ENCODE data around the gene CEACAM19.

The CEACAM19 gene

DNA sequence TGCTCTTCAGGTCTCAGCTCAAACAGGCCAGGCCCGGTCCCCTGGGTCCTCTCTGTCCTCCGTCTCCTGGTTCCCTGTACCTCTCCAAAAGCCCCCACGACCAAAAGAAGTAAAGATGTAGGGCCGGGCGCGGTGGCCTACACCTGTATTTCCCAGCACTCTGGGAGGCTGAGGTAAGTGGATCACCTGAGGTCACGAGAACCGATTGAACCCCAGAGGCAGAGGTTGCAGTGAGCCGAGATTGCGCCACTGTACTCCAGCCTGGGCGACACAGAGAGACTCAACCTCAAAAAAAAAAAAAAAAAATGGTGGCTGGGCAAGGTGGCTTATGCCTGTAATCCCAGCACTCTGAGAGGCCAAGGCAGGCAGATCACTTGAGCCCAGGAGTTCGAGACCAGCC is 55.2 kb downstream of the CEACAM19 start:
- Mint-ChIP-seq H3K27ac (ENCODE audit: low read depth) (peak overlapping the region; percentile 74), H3K4me3 (no peak overlapping the region), H3K4me1 (peaks cover 20% of the 10 kb centered on the region), H3K36me3 (ENCODE audit: insufficient read depth) (peaks cover 7% of the 10 kb centered on the region), H3K9me3 (no peaks in the 10 kb centered on the region), H3K27me3 (peaks cover 15% of the 10 kb centered on the region)
- DNase-seq (ENCODE audit: low spot score in 2 of 2): no peak
- ATAC-seq (replicated peaks; ENCODE audit: extremely low read depth, poor library complexity, severe bottlenecking): no peak

DNA sequence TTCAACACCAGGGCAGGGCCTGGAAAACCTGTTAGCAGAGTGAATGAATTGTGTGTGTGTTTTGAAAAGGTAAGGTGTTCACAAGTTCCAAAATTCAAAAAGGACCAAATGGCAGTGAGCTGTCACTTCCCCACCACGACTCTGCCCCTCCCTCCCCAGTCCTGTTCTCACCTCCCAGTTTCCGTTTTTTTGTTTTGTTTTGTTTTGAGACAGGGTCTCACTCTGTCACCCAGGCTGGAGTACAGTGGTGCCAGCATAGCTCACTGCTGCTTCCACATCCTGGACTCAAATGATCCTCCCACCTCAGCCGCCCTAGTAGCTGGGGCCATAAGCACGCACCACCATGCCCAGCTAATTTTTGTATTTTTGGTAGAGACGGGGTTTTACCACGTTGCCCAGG is 56.9 kb downstream of the CEACAM19 start:
- ATAC-seq (replicated peaks; ENCODE audit: extremely low read depth, poor library complexity, severe bottlenecking): no peak
- no peak overlapping the region for H3K27ac Mint-ChIP-seq (ENCODE audit: low read depth)

DNA sequence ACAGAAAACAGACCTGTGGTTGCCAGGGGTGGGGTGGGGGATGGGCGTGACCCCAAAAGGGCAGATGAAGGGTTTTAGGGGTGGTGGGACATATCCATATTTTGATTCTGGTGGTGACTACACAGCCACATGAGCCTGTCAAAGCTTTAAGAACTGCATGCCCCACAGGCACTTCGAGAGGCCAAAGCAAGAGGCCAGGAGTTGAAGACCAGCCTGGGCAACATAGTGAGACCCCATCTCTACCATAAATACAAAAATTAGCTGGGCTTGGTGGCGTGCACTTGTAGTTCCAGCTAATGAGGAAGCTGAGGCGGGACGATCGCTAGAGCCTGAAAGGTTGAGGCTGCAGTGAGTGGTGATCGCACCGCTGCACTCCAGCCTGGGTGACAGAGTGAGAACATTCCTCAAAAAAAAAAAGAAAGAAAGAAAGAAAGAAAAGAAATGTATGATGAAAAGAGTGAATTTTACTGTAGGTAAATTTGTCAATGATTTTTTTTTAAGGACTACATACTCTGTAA is 58.3 kb downstream of the CEACAM19 start:
- H3K4me1 Mint-ChIP-seq: no peaks in the 10 kb centered on the region
- no peaks in the 10 kb centered on the region for H3K9me3 Mint-ChIP-seq
- no peak overlapping the region for H3K27ac Mint-ChIP-seq (ENCODE audit: low read depth)
- H3K4me3 Mint-ChIP-seq: no peak overlapping the region
- no peaks in the 10 kb centered on the region for H3K27me3 Mint-ChIP-seq
- DNase-seq (ENCODE audit: low spot score in 2 of 2) (no peak), ATAC-seq (replicated peaks; ENCODE audit: extremely low read depth, poor library complexity, severe bottlenecking) (no peak)
- peaks cover 3% of the 10 kb centered on the region for H3K36me3 Mint-ChIP-seq (ENCODE audit: insufficient read depth)

More for the DNA sequence above, 56.9 kb downstream of the CEACAM19 start:
- Mint-ChIP-seq H3K4me3 (no peak overlapping the region), H3K27me3 (no peaks in the 10 kb centered on the region), H3K4me1 (peaks cover 13% of the 10 kb centered on the region), H3K36me3 (ENCODE audit: insufficient read depth) (peaks cover 6% of the 10 kb centered on the region), H3K9me3 (no peaks in the 10 kb centered on the region)
- no peak for DNase-seq (ENCODE audit: low spot score in 2 of 2)

DNA sequence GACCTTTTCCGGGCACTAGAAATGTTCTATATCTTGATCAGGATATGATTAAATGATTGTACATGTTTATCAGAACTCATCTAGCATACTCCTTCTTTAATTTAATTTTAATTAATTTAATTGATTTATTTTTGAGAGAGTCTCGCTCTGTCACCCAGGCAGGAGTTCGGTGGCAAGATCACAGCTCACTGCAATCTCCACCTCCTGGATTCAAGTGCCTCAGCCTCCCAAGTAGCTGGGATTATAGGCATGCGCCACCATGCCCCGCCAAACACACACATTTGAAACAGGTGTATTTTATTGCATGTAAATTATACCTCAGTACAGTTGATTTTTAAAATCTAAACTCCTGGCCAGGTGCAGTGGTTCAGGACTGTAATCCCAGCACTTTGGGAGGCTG is 59.8 kb downstream of the CEACAM19 start:
- Mint-ChIP-seq H3K36me3 (ENCODE audit: insufficient read depth) (peaks cover 1% of the 10 kb centered on the region), H3K9me3 (no peaks in the 10 kb centered on the region), H3K27ac (ENCODE audit: low read depth) (no peak overlapping the region), H3K4me1 (no peaks in the 10 kb centered on the region), H3K27me3 (no peaks in the 10 kb centered on the region), H3K4me3 (no peak overlapping the region)
- DNase-seq (ENCODE audit: low spot score in 2 of 2) (no peak), ATAC-seq (replicated peaks; ENCODE audit: extremely low read depth, poor library complexity, severe bottlenecking) (no peak)

DNA sequence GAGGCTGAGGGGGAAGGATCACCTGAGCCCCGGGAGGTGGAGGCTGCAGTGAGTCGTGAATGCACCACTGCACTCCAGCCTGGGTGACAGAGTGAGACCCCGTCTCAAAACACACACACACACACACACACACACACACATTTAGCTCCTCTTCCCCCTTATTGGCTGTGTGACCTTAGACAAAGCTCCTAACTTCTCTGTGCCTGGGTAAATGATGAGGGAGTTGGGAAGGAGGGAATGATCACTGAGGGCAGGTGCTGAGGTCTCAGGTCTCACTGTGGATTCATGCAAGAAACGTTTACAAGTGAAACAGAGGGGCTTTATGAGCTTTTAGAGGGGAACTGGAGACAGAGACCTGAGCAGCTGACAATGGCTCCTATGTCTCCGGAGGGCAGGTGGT is 60.3 kb downstream of the CEACAM19 start:
- H3K4me3 Mint-ChIP-seq: no peak overlapping the region
- H3K27me3 Mint-ChIP-seq: no peaks in the 10 kb centered on the region
- no peaks in the 10 kb centered on the region for H3K4me1 Mint-ChIP-seq
- DNase-seq (ENCODE audit: low spot score in 2 of 2) (no peak), ATAC-seq (replicated peaks; ENCODE audit: extremely low read depth, poor library complexity, severe bottlenecking) (no peak)
- no peak overlapping the region for H3K27ac Mint-ChIP-seq (ENCODE audit: low read depth)
- H3K36me3 Mint-ChIP-seq (ENCODE audit: insufficient read depth): peaks cover 1% of the 10 kb centered on the region
- no peaks in the 10 kb centered on the region for H3K9me3 Mint-ChIP-seq

DNA sequence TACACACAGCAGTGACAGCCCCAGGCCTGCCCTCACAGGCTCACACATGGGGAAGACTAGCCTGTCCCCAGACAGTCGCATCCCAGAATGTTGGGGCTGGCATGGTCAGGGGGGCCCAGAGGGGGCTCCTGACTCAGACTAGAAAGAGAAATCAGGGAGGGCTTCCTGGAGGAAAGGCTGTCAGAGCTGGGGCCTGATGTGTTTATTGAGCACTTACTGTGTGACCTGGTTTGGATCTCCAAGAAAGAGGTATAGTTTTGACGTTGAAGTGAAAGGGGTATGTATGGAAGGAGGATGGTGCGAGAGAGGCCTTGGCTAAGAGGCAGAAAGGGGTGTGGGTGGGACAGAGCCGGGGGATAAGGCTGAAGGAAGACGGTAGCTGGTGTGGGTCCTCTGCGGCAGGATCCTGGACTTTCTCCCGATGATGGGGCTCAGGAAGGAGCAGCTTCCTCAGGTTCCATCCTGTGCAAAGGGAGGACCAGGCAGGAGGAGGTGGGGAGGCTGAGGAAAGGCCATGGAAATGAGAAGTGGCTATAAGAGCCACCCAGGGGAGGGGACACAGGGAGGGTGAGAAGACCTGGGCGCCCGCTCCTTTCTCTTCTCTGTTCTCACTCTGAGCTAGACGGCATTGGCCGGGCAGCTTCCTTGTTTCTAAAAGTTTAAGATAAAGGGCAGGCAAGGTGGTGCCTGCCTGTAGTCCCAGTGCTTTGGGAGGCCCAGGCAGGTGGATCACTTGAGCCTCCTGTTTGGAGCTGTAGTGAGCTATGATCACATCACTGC is 61.1 kb downstream of the CEACAM19 start:
- H3K27me3 Mint-ChIP-seq: no peaks in the 10 kb centered on the region
- ATAC-seq (replicated peaks; ENCODE audit: extremely low read depth, poor library complexity, severe bottlenecking) (no peak), DNase-seq (ENCODE audit: low spot score in 2 of 2) (no peak)
- no peaks in the 10 kb centered on the region for H3K9me3 Mint-ChIP-seq
- H3K27ac Mint-ChIP-seq (ENCODE audit: low read depth): no peak overlapping the region
- no peak overlapping the region for H3K4me3 Mint-ChIP-seq
- peaks cover 6% of the 10 kb centered on the region for H3K4me1 Mint-ChIP-seq
- H3K36me3 Mint-ChIP-seq (ENCODE audit: insufficient read depth): no peaks in the 10 kb centered on the region

Data from central memory CD8-positive, alpha-beta T cell (primary cell).